Adrenal gland (tissue), 5 donors: ENCODE measurements around the gene PCSK6.

Source experiments
- CTCF ChIP-seq, 6 experiments: fragments of 450-650 bp in 4 of 6; fragments of 200-600 bp in 2 of 6; sonication (generic) in 1 of 6; IDR thresholded peaks; 1 replicate in 5 of 6; 2 replicates in 1 of 6; pipeline versions ENCODE4 v1.5.1 to v1.8.0; 2016 to 2021; ENCODE audit warnings: antibody characterized with exemption in 6 of 6, mild to moderate bottlenecking in 2 of 6, moderate library complexity in 1 of 6
- POLR2A ChIP-seq, 2 donors: fragments of 450-650 bp; IDR thresholded peaks; one replicate each; pipeline ENCODE4 v1.6.1; 2017; ENCODE audit warnings: antibody characterized with exemption in 2 of 2, mild to moderate bottlenecking in 2 of 2, moderate library complexity in 1 of 2
- donor health status: DM: no; HTN: no; CAD: no.

- no peak for TF ChIP-seq CTCF (IDR thresholded peaks at IDR 0.05)
- TF ChIP-seq POLR2A (IDR thresholded peaks at IDR 0.05) = no peak
Measured at GRCh38 chr15:101308604-101309435, 180.7 kb downstream of the PCSK6 start.
